ENCODE data around the gene SUFU. TPM values are rescaled to one million over a fixed set of nuclear protein-coding genes. Genes with fewer than 3 reads are reported as not detected.

Gene SUFU
- total and polyA plus RNA-seq, 2 of the 13 experiments (the other 11 are each of a cell fraction or from before 2014, with no cell fraction given): 2.9 to 5.5 TPM

DNA sequence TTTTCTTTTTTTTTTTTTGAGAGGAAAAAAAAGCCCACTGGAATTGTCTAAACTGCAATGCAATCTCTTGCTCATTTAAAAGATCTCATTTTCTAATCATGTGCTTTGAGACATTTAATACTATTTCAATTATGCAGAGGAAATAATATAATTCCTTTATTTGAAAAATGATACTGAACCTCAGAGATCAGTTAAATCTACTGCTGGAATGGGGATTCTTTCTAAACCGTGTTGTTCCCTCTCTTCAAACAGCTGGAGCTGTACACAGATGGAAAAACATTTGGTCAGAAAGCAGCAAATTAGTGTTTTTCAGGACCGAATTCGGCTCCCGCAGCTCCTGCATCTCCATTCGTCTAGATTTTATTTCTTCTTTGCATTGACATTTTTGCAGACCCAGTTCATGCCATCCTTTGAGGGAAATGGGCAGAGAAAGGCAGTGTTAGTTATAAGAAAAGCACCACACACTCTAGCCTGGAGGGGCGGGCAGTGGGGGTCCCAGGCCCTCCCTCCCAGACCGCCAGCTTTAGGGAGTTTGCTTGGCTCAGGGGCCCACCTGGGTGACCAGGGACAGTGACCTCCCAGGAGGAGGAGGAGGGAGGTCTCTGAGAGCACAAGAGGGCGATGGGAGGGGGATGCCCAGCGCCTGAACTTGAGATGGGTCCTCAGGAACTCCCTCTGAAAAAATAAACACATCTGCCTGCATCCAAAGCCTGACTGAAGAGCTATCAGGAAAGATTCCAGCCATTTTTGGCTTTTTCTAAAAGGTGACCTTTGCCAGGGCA lies 173.0 kb downstream of the SUFU start:
- Histone ChIP-seq H3K4me1 (ENCODE audit: insufficient read depth, low read length) (peaks cover 78% of the 10 kb centered on the region), H3K4me3 (replicated peaks in 1 of 3; ENCODE audit: insufficient read depth in 1 of 3, low read depth in 2 of 3, low read length in 3 of 3) (no peak overlapping the region), H3K36me3 (replicated peaks in 1 of 2; ENCODE audit: control insufficient read depth in 1 of 2, insufficient read depth in 2 of 2, low read length in 2 of 2) (no peaks in the 10 kb centered on the region), H3K79me2 (ENCODE audit: insufficient read depth, low read length) (no peaks in the 10 kb centered on the region), H4K20me1 (ENCODE audit: insufficient read depth, low read length) (no peaks in the 10 kb centered on the region), H3K9ac (ENCODE audit: insufficient read depth, low read depth, low read length) (no peak overlapping the region), H3K9me3 (ENCODE audit: low read length) (no peaks in the 10 kb centered on the region), H3K27ac (ENCODE audit: extremely low read length, insufficient read depth, low read length) (no peak overlapping the region), H3K4me2 (ENCODE audit: low read depth, low read length) (peak overlapping the region; percentile 65), H2AFZ (ENCODE audit: low read length) (no peak overlapping the region), H3K27me3 (ENCODE audit: control insufficient read depth in 1 of 2, insufficient read depth in 2 of 2, low read length in 2 of 2) (no peaks in the 10 kb centered on the region)
- ATAC-seq: no peak
- TF ChIP-seq, protein P1, sequence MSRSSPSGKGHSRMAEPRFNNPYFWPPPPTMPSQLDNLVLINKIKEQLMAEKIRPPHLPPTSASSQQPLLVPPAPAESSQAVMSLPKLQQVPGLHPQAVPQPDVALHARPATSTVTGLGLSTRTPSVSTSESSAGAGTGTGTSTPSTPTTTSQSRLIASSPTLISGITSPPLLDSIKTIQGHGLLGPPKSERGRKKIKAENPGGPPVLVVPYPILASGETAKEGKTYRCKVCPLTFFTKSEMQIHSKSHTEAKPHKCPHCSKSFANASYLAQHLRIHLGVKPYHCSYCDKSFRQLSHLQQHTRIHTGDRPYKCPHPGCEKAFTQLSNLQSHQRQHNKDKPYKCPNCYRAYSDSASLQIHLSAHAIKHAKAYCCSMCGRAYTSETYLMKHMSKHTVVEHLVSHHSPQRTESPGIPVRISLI (CRISPR knock-in tag; IDR thresholded peaks at IDR 0.05; ENCODE audit: borderline replicate concordance): peak; percentile 23; the same call in 1 of the 2 replicates
- no peak for TF ChIP-seq ISX (CRISPR knock-in tag; conservative IDR thresholded peaks at IDR 0.05)
- TF ChIP-seq ZC3H4 (CRISPR knock-in tag; IDR thresholded peaks at IDR 0.05; ENCODE audit: borderline replicate concordance): no peak
- WGBS (ENCODE audit: low lambda C conversion rate): 53% methylated on average over 9 of the region's 9 CpGs
- no peak for DNase-seq (ENCODE audit: low spot score)
- POLR2A ChIA-PET: interaction anchor here (0.6 to 2.4 kb wide), 8 partner anchors 12 to 718 kb away, joined by 3 to 13 read pairs (median 6); partner anchors contain the start of genes ARL3 and SFXN2
- intact Hi-C loops (cut with micrococcal nuclease; ENCODE audit: unreplicated experiment): loop anchor here (5.0 kb wide), 1 partner anchor 174 kb away; the partner anchor contains the start of genes ACTR1A and SUFU
- in situ Hi-C loops (cut with HindIII; ENCODE audit: extremely low pct_ligation_motif_present, low pct_unique_long_range_greater_than_20kb): loop anchor here (5.0 kb wide), 1 partner anchor 36 kb away; the partner anchor contains the start of genes ARL3 and SFXN2
- BruUV-seq (replicated peaks): no TSS peak
- CTCF ChIA-PET (ENCODE audit: low intra/inter-chr PET ratio, low total read pairs): no interaction called here
- no peak for FAIRE-seq

Measured in HepG2 (cell line).